Type B pancreatic cell (in vitro differentiated cells): ENCODE results near the gene IL7R. TPM values are rescaled to one million over a fixed set of nuclear protein-coding genes. Genes with fewer than 3 reads are reported as not detected.

Experiments
- DNase-seq: peaks from one replicate; pipeline ENCODE4 v3.0.0; 2021; ENCODE audit warnings: mixed read lengths; ENCODE audit not compliant: unreplicated experiment; ENCODE audit errors: extremely low spot score
- H3K27ac Mint-ChIP-seq: 2 replicates; pipeline ENCODE4 v1.8.0; 2021; ENCODE audit warnings: mild to moderate bottlenecking, mixed read lengths
- H3K27me3 Mint-ChIP-seq: 2 replicates; pipeline ENCODE4 v1.8.0; 2021; ENCODE audit warnings: mixed read lengths
- H3K36me3 Mint-ChIP-seq: 2 replicates; pipeline ENCODE4 v1.8.0; 2021; ENCODE audit warnings: mixed read lengths
- H3K4me1 Mint-ChIP-seq: one replicate; pipeline ENCODE4 v1.8.0; 2021; ENCODE audit warnings: mixed read lengths; ENCODE audit not compliant: unreplicated experiment
- H3K4me3 Mint-ChIP-seq: 2 replicates; pipeline ENCODE4 v1.8.0; 2021; ENCODE audit warnings: mild to moderate bottlenecking, mixed read lengths
- H3K9me3 Mint-ChIP-seq: 2 replicates; pipeline ENCODE4 v1.8.0; 2021; ENCODE audit warnings: mixed read lengths
- total RNA-seq: library from RNA; stranded (reverse); gene quantifications from 2 replicates; pipeline ENCODE4 v1.2.1, GENCODE V29; 2021; ENCODE audit warnings: low replicate concordance
- TF ChIP-seq, protein P1 (sequence below): fragments of 200-600 bp; sonication (generic); conservative IDR thresholded peaks from 2 replicates; pipeline ENCODE4 v1.5.0; 2021; ENCODE audit warnings: antibody characterized with exemption, mild to moderate bottlenecking

The IL7R gene
- total RNA-seq, 1 donor from 2014 or later = not detected

- Mint-ChIP-seq H3K27me3 (no peaks in the 10 kb centered on the region), H3K9me3 (no peaks in the 10 kb centered on the region), H3K27ac (no peak overlapping the region), H3K4me3 (no peak overlapping the region), H3K4me1 (no peaks in the 10 kb centered on the region), H3K36me3 (no peaks in the 10 kb centered on the region)
- TF ChIP-seq, protein P1, sequence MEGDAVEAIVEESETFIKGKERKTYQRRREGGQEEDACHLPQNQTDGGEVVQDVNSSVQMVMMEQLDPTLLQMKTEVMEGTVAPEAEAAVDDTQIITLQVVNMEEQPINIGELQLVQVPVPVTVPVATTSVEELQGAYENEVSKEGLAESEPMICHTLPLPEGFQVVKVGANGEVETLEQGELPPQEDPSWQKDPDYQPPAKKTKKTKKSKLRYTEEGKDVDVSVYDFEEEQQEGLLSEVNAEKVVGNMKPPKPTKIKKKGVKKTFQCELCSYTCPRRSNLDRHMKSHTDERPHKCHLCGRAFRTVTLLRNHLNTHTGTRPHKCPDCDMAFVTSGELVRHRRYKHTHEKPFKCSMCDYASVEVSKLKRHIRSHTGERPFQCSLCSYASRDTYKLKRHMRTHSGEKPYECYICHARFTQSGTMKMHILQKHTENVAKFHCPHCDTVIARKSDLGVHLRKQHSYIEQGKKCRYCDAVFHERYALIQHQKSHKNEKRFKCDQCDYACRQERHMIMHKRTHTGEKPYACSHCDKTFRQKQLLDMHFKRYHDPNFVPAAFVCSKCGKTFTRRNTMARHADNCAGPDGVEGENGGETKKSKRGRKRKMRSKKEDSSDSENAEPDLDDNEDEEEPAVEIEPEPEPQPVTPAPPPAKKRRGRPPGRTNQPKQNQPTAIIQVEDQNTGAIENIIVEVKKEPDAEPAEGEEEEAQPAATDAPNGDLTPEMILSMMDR = no peak
- no peak for DNase-seq
Observed at GRCh38 chr5:35823347-35824098, 33.2 kb upstream of the IL7R start.

- Mint-ChIP-seq H3K27me3 (peaks cover 3% of the 10 kb centered on the region), H3K4me1 (no peaks in the 10 kb centered on the region), H3K4me3 (no peak overlapping the region), H3K27ac (no peak overlapping the region), H3K9me3 (no peaks in the 10 kb centered on the region), H3K36me3 (no peaks in the 10 kb centered on the region)
- TF ChIP-seq, protein P1 = no peak
- DNase-seq = no peak
Observed at GRCh38 chr5:35826056-35826455, 30.6 kb upstream of the IL7R start.

GRCh38 chr5:35826554-35826953, 30.1 kb upstream of the IL7R start:
- Mint-ChIP-seq H3K27me3 (peaks cover 8% of the 10 kb centered on the region), H3K4me1 (no peaks in the 10 kb centered on the region), H3K36me3 (no peaks in the 10 kb centered on the region), H3K9me3 (no peaks in the 10 kb centered on the region), H3K4me3 (no peak overlapping the region), H3K27ac (no peak overlapping the region)
- DNase-seq = no peak
- TF ChIP-seq, protein P1 = no peak

- no peaks in the 10 kb centered on the region for H3K4me1 Mint-ChIP-seq
- H3K9me3 Mint-ChIP-seq = no peaks in the 10 kb centered on the region
- DNase-seq = no peak
- no peak overlapping the region for H3K27ac Mint-ChIP-seq
- TF ChIP-seq, protein P1 = no peak
- H3K4me3 Mint-ChIP-seq = no peak overlapping the region
- peaks cover 8% of the 10 kb centered on the region for H3K27me3 Mint-ChIP-seq
- H3K36me3 Mint-ChIP-seq = no peaks in the 10 kb centered on the region
Observed at GRCh38 chr5:35828082-35828598, 28.6 kb upstream of the IL7R start.

- Mint-ChIP-seq H3K27ac (no peak overlapping the region), H3K36me3 (no peaks in the 10 kb centered on the region), H3K27me3 (peaks cover 8% of the 10 kb centered on the region), H3K4me3 (no peak overlapping the region), H3K4me1 (no peaks in the 10 kb centered on the region), H3K9me3 (no peaks in the 10 kb centered on the region)
- DNase-seq = no peak
- TF ChIP-seq, protein P1 = no peak
Observed at GRCh38 chr5:35830587-35830986, 26.1 kb upstream of the IL7R start.
